HEK293T (cell line): Measurements from ENCODE around the gene FGFBP3.

ENCODE experiments used
- BHLHE40 ChIP-seq: fragments of 450-650 bp; IDR thresholded peaks from 2 replicates; pipeline ENCODE4 v1.6.1; 2016; ENCODE audit warnings: mild to moderate bottlenecking, moderate library complexity, borderline replicate concordance
- CTBP1 ChIP-seq: fragments of 450-650 bp; IDR thresholded peaks from 2 replicates; pipeline ENCODE4 v1.6.1; 2016; ENCODE audit warnings: borderline replicate concordance
- ELF4 ChIP-seq: fragments of 450-650 bp; IDR thresholded peaks from 2 replicates; pipeline ENCODE4 v1.6.1; 2017; ENCODE audit warnings: antibody characterized with exemption
- FOXA1 ChIP-seq: fragments of 450-650 bp; IDR thresholded peaks from 2 replicates; pipeline ENCODE4 v1.6.1; 2016; ENCODE audit warnings: mild to moderate bottlenecking
- FOXM1 ChIP-seq: fragments of 450-650 bp; IDR thresholded peaks from 2 replicates; pipeline ENCODE4 v1.6.1; 2017; ENCODE audit warnings: mild to moderate bottlenecking, borderline replicate concordance
- HDGF ChIP-seq: fragments of 450-650 bp; IDR thresholded peaks from 2 replicates; pipeline ENCODE4 v1.6.1; 2017; ENCODE audit warnings: antibody characterized with exemption, borderline replicate concordance
- L3MBTL2 ChIP-seq: fragments of 450-650 bp; conservative IDR thresholded peaks from 2 replicates; pipeline ENCODE4 v1.6.1; 2016; ENCODE audit warnings: mild to moderate bottlenecking
- LEF1 ChIP-seq: fragments of 450-650 bp; IDR thresholded peaks from 2 replicates; pipeline ENCODE4 v1.6.1; 2017; ENCODE audit warnings: mild to moderate bottlenecking, borderline replicate concordance
- NFRKB ChIP-seq: fragments of 450-650 bp; IDR thresholded peaks from 2 replicates; pipeline ENCODE4 v1.6.1; 2016; ENCODE audit warnings: mild to moderate bottlenecking, moderate library complexity
- PKNOX1 ChIP-seq: fragments of 450-650 bp; IDR thresholded peaks from 2 replicates; pipeline ENCODE4 v1.6.1; 2016
- SP1 ChIP-seq: fragments of 450-650 bp; IDR thresholded peaks from 2 replicates; pipeline ENCODE4 v1.6.1; 2017
- SUZ12 ChIP-seq: fragments of 450-650 bp; IDR thresholded peaks from 2 replicates; pipeline ENCODE4 v1.6.1; 2016; ENCODE audit warnings: mild to moderate bottlenecking
- ZNF384 ChIP-seq: fragments of 450-650 bp; IDR thresholded peaks from 2 replicates; pipeline ENCODE4 v1.6.1; 2016

- TF ChIP-seq LEF1: no peak
- no peak for TF ChIP-seq BHLHE40
- no peak for TF ChIP-seq SP1
- no peak for TF ChIP-seq FOXA1
- TF ChIP-seq FOXM1: no peak
- TF ChIP-seq L3MBTL2: no peak
- TF ChIP-seq ZNF384: no peak
- TF ChIP-seq NFRKB: no peak
- no peak for TF ChIP-seq HDGF
- TF ChIP-seq CTBP1: no peak
- no peak for TF ChIP-seq ELF4
- TF ChIP-seq PKNOX1: no peak
- no peak for TF ChIP-seq SUZ12
Observed at GRCh38 chr10:91891125-91892001, 17.9 kb downstream of the FGFBP3 start.
